Liver (tissue), 3 donors: ENCODE data around the gene ANKDD1B.
A peak's percentile ranks its signal among the peaks of the same experiment; 100 is the strongest.

Source experiments
- GABPA ChIP-seq, 2 donors: IDR thresholded peaks in 1 of 2; conservative IDR thresholded peaks in 1 of 2; 2 replicates each; pipeline ENCODE4 v1.6.1; 2016; ENCODE audit warnings: antibody characterized with exemption in 2 of 2, mild to moderate bottlenecking in 1 of 2, moderate library complexity in 1 of 2
- MAX ChIP-seq: IDR thresholded peaks from 2 replicates; pipeline ENCODE4 v1.6.1; 2016; ENCODE audit warnings: antibody characterized with exemption
- RAD21 ChIP-seq, 2 donors: IDR thresholded peaks; 2 replicates each; pipeline ENCODE4 v1.6.1; 2016; ENCODE audit warnings: antibody characterized with exemption in 2 of 2, mild to moderate bottlenecking in 2 of 2
- TF ChIP-seq, protein P1 (sequence below): fragments of 150-350 bp; IDR thresholded peaks from 2 replicates; pipeline ENCODE4 v1.5.1; 2017; ENCODE audit warnings: improper control_type of control experiment, low read depth, low read length; ENCODE audit not compliant: missing input control
- donor health status: healthy.
- donor health status: healthy.

GRCh38 chr5:75620184-75620959 is 9.1 kb downstream of the ANKDD1B start:
- TF ChIP-seq, protein P1, sequence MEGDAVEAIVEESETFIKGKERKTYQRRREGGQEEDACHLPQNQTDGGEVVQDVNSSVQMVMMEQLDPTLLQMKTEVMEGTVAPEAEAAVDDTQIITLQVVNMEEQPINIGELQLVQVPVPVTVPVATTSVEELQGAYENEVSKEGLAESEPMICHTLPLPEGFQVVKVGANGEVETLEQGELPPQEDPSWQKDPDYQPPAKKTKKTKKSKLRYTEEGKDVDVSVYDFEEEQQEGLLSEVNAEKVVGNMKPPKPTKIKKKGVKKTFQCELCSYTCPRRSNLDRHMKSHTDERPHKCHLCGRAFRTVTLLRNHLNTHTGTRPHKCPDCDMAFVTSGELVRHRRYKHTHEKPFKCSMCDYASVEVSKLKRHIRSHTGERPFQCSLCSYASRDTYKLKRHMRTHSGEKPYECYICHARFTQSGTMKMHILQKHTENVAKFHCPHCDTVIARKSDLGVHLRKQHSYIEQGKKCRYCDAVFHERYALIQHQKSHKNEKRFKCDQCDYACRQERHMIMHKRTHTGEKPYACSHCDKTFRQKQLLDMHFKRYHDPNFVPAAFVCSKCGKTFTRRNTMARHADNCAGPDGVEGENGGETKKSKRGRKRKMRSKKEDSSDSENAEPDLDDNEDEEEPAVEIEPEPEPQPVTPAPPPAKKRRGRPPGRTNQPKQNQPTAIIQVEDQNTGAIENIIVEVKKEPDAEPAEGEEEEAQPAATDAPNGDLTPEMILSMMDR = no peak
- TF ChIP-seq MAX = peak; percentile 53
- no peak for TF ChIP-seq RAD21 (IDR thresholded peaks at IDR 0.05)
- TF ChIP-seq GABPA (IDR thresholded peaks at IDR 0.05 in 1 of 2, conservative IDR thresholded peaks at IDR 0.05 in 1 of 2) = peak in 1 of 2 donors; percentile 7
